ENCODE measurements around the gene C12orf56.

GRCh38 chr12:64412459-64412858 lies 21.9 kb upstream of the C12orf56 start:
- TF ChIP-seq TAF1 (IDR thresholded peaks at IDR 0.05; ENCODE audit: borderline replicate concordance, insufficient read depth, low read length) (no peak), SIN3A (IDR thresholded peaks at IDR 0.05; ENCODE audit: borderline replicate concordance, insufficient read depth, low read length) (no peak), POLR2AphosphoS5 (IDR thresholded peaks at IDR 0.05; ENCODE audit: low read depth, low read length) (no peak), REST (IDR thresholded peaks at IDR 0.05; ENCODE audit: insufficient read depth in 1 of 2, low read depth in 2 of 2, low read length in 2 of 2) (no peak)

All from PFSK-1 (cell line).